GM18858 (cell line): ENCODE results near the gene CREB3L4.

Experiments used
- ATAC-seq: cut with Tn5 transposase; IDR thresholded peaks from one replicate; pipeline ENCODE4 v1.9.1; 2021; ENCODE audit not compliant: unreplicated experiment

CREB3L4 gene

DNA sequence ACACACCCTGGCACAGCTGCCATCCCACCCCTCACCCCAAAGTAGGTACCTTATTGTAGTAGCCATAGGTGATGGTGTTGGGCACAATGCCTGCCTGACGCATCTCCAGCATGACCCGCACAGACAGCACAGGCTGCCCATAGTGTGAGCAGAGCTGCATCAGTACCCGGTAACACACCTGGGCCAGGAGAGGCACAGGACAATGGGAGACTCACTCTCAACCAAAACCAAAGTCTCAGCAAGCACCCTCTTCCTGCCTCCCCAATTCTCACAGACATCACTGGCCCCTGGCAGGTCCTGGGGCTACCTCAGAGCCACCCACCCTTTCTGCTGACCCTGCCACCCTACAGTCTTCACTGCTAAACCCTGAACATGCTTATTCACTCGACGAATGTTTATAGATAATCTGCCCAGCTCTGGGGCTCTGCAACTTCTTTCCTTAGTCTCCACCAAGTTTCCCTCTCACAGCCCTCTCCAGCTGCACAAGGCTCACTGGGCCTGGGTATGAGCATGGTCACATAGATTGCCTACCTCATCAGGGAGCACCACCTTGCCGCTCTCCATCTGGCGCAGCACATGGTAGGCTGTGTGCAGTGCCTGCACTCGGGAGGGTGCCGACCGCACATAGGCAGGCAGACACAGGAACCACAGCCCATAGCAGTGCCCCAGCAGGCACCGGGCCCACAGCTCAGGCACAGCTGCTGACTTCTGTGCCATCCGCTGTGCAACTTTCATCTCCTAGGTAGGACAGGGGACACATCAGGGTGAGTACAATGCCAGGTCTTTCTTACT, 31.5 kb upstream of the CREB3L4 start:
- no peak for ATAC-seq

DNA sequence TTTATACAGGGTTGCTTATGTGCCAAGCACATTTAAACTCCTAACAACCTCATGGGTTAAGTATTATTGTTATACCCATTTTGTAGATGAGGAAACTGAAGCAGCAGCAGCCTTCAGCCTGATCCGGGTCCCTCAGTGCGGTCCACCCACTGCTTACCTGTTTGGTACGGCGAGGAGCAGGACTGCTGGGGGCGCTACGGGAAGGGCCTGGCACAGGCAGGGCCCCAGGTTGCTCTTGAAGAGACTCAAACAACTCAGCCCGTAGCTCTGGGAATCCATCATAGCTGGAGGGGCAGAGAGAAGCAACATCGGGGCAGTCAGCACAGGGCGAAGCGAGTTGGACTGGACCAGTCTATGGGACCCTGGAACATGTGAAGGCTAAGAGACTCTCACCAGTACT, 30.4 kb upstream of the CREB3L4 start:
- no peak for ATAC-seq

DNA sequence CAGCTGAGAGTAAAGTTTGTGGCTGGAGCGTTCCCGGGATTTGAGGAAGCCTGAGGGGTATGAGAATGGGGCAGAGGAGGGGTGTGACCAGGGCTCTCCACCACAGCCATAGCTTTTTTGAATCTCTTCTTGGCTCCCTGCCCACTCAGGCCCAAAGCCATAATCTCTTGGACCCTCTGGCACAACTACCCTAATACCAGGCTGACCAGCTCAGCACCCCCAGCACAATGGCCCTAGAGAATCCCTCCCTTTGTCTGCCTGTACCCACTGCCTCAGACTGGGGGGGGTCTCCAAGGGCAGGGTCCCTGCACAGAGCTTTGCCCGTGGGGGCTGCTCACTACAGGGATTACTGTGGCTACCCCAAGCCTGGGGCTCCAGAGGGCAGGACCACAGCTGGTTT, 28.7 kb upstream of the CREB3L4 start:
- ATAC-seq = no peak

DNA sequence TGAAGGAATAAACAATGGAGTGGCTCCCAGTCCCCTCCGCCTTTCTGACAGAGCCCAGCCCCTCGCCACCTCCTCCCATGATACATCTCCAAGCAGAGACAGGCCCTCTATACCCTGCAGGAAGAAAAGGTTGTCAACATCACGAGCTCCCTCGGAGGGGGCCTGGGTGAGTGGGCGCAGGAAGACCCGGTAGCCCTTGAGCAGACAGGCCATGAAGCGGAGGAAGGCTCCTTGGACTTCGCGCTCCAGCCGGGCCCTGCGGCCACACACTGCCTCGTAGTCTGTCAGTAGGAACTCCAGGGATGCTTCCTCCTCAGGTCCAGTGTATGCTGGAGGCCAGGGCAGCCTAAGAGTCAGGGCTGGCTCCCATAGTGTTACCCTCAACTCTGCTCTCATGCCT, 28.2 kb upstream of the CREB3L4 start:
- no peak for ATAC-seq

DNA sequence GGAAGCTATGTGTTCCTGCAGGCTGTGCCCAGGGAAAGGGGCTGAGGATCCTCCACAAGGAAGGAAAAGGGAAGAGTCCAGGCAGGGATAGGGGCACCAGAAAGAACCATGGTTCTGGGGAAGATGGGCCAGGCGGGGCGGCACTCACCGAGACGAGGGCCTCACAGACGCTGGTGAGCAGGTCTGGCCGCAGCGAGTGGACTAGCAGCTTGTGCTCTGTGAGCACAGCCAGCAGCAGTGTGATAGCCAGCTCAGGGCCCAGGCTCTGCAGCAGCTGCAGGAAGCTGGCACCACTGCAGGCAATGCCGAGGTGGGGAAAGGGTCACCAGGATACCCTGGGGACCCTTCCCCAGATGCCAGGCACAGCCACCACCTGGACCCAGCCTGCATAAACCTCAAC, 26.9 kb upstream of the CREB3L4 start:
- ATAC-seq = no peak

DNA sequence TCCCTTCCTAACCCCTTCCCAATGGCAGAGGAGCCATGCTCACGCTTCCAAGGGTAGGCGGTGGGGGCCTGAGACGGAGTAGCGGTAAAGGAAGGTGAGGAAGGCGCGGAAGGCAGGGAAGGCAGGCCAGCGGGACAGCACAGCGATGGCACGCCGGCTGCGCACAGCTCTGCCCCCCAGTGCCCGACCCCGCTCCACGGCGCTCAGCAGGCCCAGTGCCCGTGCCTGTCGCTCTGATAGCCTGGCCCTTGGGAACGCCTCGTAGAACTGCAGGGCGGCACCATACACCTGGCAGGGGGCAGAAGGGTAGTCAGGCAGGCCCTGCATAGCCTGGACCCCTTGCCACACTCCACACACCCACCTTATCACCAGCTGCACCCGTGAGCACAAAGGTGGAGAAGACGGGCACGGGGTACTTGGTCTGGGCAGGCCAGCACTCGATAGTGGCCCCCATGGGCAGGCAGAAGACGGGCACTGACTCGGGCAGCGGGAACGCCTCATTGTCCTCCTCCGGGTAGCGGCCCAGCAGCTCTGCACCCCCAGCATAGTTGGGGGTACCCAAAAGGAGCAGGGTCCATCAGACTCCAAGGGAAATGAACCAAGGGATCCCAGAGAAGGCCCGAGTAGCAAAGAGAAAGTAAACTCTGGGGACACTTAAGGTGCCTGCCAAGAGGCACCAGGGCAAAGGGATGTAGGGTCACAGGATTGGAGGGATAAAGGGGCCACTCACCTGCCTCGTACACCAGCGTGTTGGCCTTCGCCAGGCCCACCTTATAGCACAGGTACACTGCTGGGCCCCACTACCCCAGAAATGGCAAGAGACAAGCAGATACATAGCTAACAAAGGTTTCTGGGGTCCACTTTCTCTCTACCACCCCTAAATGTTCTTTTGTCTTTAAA, 25.6 kb upstream of the CREB3L4 start:
- no peak for ATAC-seq

DNA sequence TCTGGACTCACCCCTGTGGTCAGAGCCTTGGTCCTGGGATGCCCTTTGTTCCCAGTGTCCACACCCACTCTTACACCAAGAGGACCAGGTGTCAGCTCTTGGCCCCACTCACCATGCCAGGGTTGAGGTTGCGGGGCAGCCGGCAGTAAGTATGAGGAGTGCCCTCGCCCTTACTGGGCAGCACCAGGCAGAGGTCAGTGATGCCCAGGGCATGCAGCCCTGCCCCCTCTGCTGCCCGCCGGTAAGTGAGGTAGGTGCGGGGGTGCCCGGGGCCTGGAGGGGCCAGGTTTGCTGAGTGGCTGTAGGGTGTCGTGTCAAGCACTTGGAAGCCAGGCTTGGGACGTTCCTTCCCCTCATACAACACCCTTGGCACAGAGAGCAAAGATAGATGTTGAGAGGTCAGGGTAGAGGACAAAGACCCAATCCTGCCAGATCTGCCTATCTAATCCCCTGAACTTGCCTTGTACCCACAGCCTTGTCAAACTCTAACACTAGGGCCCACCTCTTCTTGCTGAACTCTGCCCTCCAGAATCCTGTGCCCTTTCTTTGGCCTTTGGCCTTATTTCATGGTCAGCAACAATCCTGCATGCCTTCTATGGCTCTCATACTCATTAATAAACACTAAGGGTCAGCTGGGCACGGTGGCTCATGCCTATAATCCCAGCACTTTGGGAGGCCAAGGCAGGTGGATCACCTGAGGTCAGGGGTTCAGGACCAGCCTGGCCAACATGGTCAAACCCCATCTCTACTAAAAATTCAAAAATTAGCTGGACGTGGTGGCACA, 24.7 kb upstream of the CREB3L4 start:
- no peak for ATAC-seq

DNA sequence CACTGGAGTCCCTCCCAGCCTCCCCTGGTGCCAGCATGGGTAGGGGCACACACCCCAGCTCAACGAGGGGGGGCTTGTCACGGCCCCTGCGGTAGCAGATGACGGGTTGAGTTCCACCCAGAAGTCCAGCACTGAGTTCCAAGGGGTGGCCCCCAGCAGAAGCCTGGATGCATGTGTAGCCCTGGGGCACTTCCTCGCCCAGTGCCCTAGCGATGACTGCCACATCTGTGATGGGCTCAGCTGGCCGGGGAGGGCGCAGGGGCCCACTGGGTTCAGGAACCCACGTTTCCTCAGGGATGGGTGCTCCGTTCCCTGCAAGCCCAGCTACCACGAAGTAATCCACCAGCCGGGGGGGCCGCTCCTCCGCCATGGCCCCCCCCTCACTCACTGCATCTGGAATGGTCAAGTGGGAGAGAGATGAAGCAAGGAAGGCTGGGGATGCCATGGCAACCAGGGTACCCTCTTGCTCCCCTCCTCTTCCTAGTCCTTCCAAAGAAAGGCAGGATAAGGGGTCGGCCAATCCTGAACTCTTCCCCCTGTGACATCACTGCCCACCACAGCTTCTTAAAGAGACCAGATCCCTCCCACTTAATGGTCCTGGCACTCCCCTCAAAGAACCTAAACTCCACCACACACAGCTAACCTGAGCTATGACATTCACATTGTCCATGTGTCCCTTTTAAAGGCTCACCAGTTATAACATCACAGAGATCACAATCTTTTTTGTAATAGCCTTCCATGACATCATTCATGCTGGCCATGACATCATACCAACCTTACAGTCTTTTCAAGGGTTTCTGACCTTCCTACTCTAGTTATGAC, 23.5 kb upstream of the CREB3L4 start:
- ATAC-seq = no peak

DNA sequence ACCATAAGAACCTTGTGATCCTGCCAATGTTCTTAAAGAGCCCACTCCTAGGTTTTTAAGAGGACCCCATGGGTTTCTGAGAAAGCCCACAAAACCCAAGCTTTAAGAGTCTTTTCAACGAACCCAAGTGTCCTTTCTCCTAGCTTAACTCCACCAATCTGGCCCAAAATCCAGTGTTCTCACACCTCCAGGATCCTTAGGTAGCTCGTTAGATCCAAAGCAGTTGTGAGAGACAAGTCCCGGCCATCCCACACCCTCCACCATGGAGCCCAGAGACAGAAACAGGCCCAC, 22.9 kb upstream of the CREB3L4 start:
- ATAC-seq = no peak

DNA sequence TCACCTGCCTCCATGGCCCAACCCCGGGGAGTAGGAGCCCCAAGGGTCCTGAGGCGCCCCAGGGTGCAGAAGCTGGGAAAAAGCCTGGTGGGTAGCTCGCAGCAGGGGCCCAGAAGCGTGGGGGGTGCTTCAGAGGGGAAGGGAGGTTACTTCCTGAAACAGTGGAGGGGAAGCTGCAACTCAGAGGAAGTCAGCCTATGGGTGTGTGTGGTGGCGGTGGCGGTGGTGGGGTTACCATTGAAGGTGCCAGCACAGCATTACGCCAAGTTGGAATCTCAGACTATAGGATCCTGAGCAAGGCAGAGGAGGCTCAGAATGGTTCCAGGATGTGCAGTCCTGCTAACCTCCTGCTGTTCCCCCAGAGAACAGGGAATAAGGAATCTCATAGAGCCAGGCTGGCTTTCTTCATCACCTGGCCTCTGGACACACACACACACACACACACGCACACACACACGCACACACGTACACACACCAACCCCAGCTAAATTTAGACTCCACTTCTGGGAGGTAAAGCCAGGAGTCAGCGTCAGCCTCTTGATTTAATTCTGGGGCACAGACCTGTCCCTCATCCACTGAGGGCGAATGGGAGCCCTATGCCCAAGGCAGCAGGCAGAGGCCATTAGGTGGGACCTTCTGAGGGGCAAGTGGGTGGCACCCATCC, 22.4 kb upstream of the CREB3L4 start:
- no peak for ATAC-seq

DNA sequence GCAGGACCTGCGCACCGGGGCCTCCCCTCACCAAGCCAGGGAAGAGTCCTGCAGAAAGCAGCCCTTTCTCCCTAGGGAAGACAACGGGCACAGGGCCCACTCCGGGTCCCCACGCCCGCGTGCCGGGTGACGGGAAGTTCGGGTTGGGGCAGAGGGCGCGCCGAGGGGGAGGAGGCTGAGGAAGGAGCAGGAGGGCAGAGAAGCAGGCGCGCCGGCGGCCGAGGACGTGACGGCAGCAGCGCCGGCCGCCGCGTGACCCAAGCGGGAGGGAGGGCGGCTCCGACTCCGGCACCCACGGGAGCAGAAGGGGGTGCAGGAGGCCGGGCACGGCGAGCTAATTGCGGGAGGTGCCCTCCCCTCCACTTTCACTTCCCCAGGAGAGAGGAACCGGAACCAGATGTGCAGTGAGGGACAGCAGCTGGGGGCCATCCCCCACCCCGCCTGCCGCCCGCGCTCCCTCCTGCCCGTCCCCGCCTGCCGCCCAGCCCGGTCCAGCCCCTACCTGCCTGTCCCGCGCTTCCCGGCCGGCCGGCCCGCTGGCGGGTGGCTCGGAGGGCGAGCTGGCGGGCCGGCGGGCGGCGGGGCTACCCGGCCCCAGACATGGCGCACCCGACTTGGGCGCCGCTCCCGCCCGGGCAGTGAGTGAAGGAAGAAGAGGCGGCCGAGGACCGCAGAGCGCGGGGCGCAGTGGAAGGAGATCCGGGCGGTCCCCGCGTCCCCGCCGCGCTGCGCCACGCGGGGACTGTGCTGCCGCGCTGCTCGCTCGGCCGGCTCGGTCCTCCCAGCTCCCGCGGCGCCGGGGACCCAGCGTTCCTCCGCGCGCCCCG, 21.7 kb upstream of the CREB3L4 start:
- peak; percentile 61 for ATAC-seq

DNA sequence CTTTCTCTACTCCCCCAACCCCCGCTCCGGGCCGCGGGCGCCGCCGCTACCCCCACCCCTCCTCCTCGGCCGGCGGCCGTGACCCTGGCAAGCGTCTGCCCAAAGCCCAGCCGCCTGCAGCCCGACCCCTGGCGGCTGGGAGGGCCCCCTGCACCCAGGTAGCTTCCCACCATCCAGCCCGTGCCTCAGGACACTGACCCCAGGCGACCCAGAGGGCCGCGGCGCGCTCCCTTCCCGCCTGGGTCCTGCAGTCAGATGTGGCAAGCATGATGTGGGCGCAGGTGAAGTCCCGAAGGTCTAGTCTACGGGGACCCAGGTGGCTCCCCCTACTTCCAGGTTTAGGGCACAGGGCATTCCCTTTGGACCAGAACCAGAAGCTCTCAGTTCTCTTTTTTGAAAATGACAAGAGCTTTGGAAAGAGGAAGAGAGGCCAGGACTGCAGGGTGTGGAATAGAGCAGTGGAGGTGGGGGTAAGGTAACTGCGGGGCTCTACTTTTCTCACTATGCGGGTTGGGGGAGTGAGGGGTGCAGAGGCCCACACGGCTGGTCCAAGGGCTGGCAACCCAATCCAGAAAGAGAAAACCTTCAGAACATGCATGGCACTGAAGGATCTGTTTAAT, 21.0 kb upstream of the CREB3L4 start, which contains the start of gene DENND4B:
DENND4B (minus strand) TSS at position 97 of the 620 bp plus-strand sequence. CDS start 2,344 bp downstream, outside the sequence.
- ATAC-seq = peak; percentile 41

DNA sequence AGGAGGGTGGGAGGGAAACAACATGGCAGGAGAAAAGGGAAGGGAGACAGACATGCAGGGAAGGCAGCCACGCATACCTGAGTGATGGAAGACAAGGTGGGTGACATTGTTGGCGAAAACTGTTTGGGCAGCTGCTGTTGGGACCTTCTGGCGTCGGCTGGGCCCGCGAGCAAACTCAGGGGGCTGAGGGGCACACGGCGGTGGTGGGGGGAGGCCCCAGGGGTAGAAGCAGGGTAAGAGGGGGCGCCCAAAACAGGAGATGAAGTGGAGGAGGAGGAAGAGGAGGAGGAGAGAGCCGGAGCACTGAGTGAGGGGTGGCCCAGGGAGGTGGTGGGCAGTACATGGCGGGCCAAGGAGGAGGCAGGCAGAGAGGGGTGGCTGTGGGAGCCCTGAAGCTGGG, 16.5 kb upstream of the CREB3L4 start:
- no peak for ATAC-seq

DNA sequence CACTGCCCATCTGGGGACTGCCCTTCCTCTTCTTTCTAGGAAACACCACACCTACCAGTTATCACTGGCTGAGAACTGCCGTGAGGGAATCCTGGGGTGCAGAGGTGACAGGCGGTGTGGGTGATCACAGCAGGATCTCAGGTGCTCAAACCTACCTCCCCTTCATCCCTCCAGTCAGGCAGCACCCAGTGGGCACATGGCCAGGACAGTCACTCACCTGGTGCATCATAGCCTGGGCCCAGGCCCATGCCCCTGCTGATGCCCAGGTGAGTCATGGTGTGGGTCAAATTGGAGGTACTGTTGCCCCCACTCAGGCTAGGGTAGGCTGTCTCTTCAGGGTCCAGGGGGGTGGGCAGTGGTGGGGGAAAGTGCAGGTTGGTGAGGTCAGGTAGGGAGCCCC, 15.9 kb upstream of the CREB3L4 start:
- ATAC-seq = no peak

DNA sequence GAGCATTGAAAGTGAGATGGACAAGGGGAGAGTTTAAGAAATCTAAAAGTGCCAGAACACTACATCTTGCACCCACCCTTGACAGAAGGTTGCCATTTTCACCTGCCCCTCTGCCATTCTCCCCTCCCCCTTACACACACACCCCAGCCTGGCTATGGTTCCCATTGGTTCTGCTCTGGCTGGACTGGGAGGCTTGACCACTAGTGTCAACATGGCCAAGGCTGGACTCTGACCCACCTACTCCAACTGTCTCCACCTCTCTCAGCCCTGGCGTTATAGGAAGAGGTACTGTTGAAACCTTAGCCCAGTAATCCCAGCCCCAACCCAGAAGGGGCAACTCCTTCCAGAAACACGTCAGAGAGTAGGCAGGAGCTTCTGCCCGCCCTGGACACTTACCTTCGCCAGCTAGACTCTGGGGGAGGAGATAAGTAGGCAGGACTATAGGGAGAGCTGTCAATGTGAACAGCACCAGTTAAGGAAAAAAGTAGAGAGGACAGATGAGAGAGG, 13.8 kb upstream of the CREB3L4 start:
- no peak for ATAC-seq

DNA sequence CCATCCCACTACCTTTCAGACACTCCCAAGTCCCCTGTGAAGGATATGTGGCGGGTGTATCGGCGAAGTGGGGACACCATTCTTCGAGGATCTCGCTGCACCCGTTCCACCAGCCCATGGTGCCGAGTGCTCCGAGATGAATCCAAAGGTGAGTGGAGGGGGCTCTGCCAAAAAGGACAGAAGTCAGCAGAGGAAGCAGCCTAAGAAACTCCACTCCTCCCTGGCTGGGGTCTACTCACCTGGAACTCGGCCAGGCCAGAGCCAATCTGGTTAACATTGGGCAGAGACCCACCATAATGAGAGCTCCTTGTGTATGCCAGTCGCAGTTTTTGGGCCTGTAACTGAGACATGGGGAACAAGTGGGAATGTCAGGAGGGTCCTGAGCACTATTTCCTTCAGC, 12.9 kb upstream of the CREB3L4 start:
- no peak for ATAC-seq

DNA sequence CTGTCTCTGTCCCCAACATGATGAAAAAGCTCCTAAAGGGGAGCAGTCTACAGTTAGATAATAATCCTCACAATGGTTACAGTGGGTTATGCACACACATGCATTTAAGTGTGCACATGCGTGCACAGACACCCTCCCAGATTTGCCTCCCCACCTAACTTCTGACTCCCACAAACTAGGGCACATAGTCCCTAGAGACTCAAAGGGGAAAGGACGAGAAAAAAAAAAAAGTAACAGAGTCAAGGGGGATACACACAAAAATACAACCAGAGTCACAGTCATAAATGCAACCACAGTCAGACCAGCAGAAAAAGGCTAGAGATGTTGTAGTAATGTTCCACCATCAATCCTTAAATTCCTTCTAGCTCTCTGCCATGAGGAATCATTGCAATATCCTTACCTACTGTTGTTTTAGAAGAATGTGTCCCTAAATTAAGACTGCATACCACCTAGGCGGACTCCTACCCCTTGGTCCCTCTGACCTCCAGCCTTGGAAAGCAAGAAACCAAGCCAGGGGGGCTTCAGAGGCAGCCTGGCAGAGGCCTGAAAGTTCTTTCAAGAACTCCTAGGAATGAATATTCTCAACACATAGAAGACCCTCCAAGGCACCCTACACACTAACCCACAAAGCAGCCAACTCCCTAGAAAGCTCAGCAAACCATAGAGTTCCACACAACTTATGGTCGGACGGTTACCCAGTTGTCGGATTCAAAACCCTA, 10.5 kb upstream of the CREB3L4 start:
- ATAC-seq = no peak

DNA sequence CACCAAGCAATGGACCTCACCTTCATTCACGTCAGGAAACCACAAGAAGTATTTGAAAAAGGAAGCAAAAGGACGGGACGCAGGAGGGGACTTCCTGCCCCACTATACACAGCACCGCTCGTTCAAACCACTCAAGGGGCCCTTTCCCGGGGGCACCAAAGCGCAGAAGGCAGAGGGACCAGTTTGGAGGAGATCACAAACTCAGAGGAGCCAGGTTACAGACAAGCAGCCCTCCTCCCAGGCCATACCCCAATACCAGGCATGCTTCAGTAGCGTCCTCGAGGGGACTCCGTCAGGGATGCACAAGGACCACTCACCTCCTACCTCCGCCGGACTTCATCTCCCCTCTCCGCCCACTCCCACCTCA, 10.0 kb upstream of the CREB3L4 start:
- ATAC-seq = no peak
